Testis (tissue), 3 donors: Measurements from ENCODE around the gene B3GLCT. TPM values are rescaled to one million over a fixed set of nuclear protein-coding genes. Genes with fewer than 3 reads are reported as not detected.
"Not testable (repeated sequence)": the region's sequence is repeated elsewhere in the genome, so short reads cannot be mapped to it uniquely, and the experiment has no call there.

ENCODE experiments used
- DNase-seq: peaks from one replicate; pipeline ENCODE4 v3.0.0-alpha.2; 2019
- H3K27ac ChIP-seq, 2 donors: fragments of 200-600 bp; sonication (generic); one replicate each; pipeline ENCODE4 v1.5.1; 2019
- H3K27me3 ChIP-seq: fragments of 200-600 bp; sonication (generic); one replicate; pipeline ENCODE4 v1.5.1; 2019
- H3K36me3 ChIP-seq: fragments of 200-600 bp; sonication (generic); one replicate; pipeline ENCODE4 v1.5.1; 2017; ENCODE audit warnings: low read depth; ENCODE audit errors: missing control alignments
- H3K4me1 ChIP-seq: fragments of 200-600 bp; sonication (generic); one replicate; pipeline ENCODE4 v1.5.1; 2019
- H3K4me3 ChIP-seq, 2 donors: fragments of 200-600 bp; sonication (generic); one replicate each; pipeline ENCODE4 v1.5.1; 2017 to 2019
- H3K9me3 ChIP-seq: fragments of 200-600 bp; sonication (generic); one replicate; pipeline ENCODE4 v1.5.1; 2017
- CTCF ChIP-seq, 3 experiments: fragments of 450-650 bp in 2 of 3; fragments of 200-600 bp in 1 of 3; sonication (generic) in 1 of 3; IDR thresholded peaks; one replicate each; pipeline ENCODE4 v1.5.1; 2016 to 2019; ENCODE audit warnings: antibody characterized with exemption in 3 of 3, mild to moderate bottlenecking in 2 of 3, moderate library complexity in 1 of 3
- POLR2A ChIP-seq: fragments of 450-650 bp; IDR thresholded peaks from one replicate; pipeline ENCODE4 v1.6.1; 2017; ENCODE audit warnings: antibody characterized with exemption, mild to moderate bottlenecking, moderate library complexity
- WGBS, 2 donors: methylation state at CpG; one replicate each; pipeline ENCODE4 v1.1.5; 2018; 5-methylcytosine and 5-hydroxymethylcytosine counted together
- intact Hi-C: fragments of 100-400 bp; cut with DNase I; formaldehyde crosslinking; loops from one replicate; pipeline ENCODE4 v1.15.1; 2023; ENCODE audit warnings: low total_unique reads
- polyA plus RNA-seq: library from polyadenylated mRNA; stranded (reverse); fragments of 350-450 nt; fragmentation: Illumina TruSeq; extraction: RNeasy Lipid Tissue Mini Kit (QIAGEN cat#74804); gene quantifications from one replicate; pipeline ENCODE4 v1.2.3, GENCODE V29; 2014; ENCODE audit warnings: low read depth, low replicate concordance; ENCODE audit not compliant: insufficient read depth
- total RNA-seq, 2 donors: library from RNA; depleted of rRNA; stranded (reverse); fragments of >200 nt; gene quantifications; one replicate each; pipeline ENCODE4 v1.2.3, GENCODE V29; 2016

The B3GLCT gene
- total and polyA plus RNA-seq, 3 donors from 2014 or later: 6.1 to 14.7 (median 12.9) TPM

- DNase-seq: no peak
- WGBS, 2 donors: 72 to 78% methylated on average over 2 of the region's 2 CpGs
- H3K27ac ChIP-seq: no peak overlapping the region
- H3K4me3 ChIP-seq: no peak overlapping the region
- no peaks in the 10 kb centered on the region for H3K9me3 ChIP-seq
- H3K27me3 ChIP-seq: no peaks in the 10 kb centered on the region
- no peaks in the 10 kb centered on the region for H3K36me3 ChIP-seq
- intact Hi-C loops: no loop called here
- no peaks in the 10 kb centered on the region for H3K4me1 ChIP-seq
- no peak for TF ChIP-seq CTCF (IDR thresholded peaks at IDR 0.05)
- no peak for TF ChIP-seq POLR2A
Measured at GRCh38 chr13:31172535-31172934, 27.2 kb upstream of the B3GLCT start.

DNA sequence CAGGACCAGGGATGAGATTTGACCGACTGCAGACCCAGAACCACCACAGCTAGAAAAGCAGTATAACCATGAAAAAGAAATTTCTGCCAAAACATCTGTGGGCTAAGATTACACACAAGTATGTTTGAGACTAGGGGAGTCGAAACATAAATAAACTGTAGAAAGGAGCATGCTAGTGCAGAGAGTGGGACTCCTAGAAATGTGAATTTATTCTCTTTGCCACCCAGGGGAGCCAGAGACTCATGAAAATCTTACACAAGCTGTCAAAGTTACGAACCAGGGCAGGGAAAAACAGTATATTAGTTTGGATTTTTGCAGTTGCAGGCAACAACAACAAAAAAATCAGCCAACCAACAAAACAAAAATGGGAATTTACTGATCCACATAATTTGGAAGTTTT, 25.8 kb upstream of the B3GLCT start:
- 71 to 73% methylated on average over 3 of the region's 3 CpGs for WGBS, 2 donors
- intact Hi-C loops: no loop called here
- Histone ChIP-seq H3K4me1 (no peaks in the 10 kb centered on the region), H3K27ac (no peak overlapping the region), H3K9me3 (no peaks in the 10 kb centered on the region), H3K36me3 (no peaks in the 10 kb centered on the region), H3K27me3 (no peaks in the 10 kb centered on the region), H3K4me3 (no peak overlapping the region)
- TF ChIP-seq POLR2A (no peak), CTCF (IDR thresholded peaks at IDR 0.05) (no peak)
- DNase-seq: no peak

GRCh38 chr13:31175847-31176532, 23.8 kb upstream of the B3GLCT start:
- Histone ChIP-seq H3K9me3 (no peaks in the 10 kb centered on the region), H3K4me1 (peaks cover 4% of the 10 kb centered on the region), H3K27ac (no peak overlapping the region), H3K4me3 (no peak overlapping the region), H3K36me3 (no peaks in the 10 kb centered on the region), H3K27me3 (no peaks in the 10 kb centered on the region)
- 78 to 88% methylated on average over 3 of the region's 3 CpGs for WGBS, 2 donors
- DNase-seq: no peak
- intact Hi-C loops: no loop called here
- TF ChIP-seq CTCF (IDR thresholded peaks at IDR 0.05): no peak

DNA sequence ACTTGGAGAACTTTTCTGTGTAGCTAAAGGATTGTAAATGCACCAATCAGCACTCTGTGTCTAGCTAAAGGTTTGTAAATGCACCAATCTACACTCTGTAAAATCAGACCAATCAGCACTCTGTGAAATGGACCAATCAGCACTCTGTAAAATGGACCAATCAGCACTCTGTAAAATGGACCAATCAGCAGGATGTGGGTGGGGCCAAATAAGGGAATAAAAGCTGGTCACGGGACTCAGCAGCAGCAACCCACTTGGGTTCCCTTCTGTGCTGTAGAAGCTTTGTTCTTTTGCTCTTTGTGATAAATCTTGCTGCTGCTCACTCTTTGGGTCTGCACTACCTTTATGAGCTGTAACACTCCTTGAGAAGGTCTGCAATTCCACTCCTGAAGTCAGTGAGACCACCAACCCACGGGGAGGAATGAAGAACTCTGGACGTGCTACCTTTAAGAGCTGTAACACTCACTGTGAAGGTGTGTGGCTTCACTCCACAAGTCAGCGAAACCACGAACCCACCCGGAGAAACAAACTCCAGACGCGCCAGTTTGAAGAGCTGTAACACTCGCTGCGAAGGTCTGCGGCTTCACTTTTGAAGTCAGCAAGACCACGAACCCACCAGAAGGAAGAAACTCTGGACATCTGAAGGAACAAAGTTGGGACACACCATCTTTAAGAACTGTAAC, 21.8 kb upstream of the B3GLCT start:
- H3K4me3 ChIP-seq, DNase-seq, intact Hi-C loops, H3K36me3 ChIP-seq, H3K27ac ChIP-seq, H3K9me3 ChIP-seq, H3K27me3 ChIP-seq, H3K4me1 ChIP-seq: not testable (repeated sequence)
- WGBS, 2 donors: 90 to 91% methylated on average over 12 of the region's 12 CpGs

DNA sequence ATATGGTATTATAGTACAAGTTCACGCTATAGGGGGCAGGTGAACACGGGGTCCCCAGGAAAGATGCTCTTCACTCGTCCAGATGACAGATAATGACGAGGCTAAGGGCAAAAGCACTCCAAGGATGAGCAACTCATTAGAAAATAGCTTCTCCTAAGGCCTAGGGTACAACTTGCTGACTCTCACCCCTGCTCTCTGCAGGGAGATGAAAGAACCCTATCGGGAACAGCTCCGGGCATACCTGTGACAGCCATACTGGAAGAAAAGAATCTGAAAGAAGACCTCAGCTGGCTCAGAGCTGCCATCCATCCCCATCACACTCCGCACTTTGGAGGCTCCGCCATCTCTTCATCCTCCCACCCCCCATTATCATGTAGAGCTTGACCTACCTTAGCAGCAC, 20.5 kb upstream of the B3GLCT start:
- Histone ChIP-seq H3K36me3 (no peaks in the 10 kb centered on the region), H3K4me1 (peaks cover 4% of the 10 kb centered on the region), H3K27me3 (no peaks in the 10 kb centered on the region), H3K9me3 (no peaks in the 10 kb centered on the region), H3K27ac (no peak overlapping the region), H3K4me3 (no peak overlapping the region)
- intact Hi-C loops: no loop called here
- 78 to 86% methylated on average over 8 of the region's 8 CpGs for WGBS, 2 donors
- no peak for DNase-seq
- TF ChIP-seq POLR2A (no peak), CTCF (IDR thresholded peaks at IDR 0.05) (no peak)
